CD4-positive, alpha-beta T cell (primary cell): ENCODE data around the gene STC2. TPM values are rescaled to one million over a fixed set of nuclear protein-coding genes. Genes with fewer than 3 reads are reported as not detected.

ENCODE experiments used
- ATAC-seq: fragments of 200-7000 bp; cut with Tn5 transposase; one replicate; pipeline ENCODE4 v1.10.0; 2022; ENCODE audit warnings: mild to moderate bottlenecking; ENCODE audit not compliant: poor library complexity
- CTCF ChIA-PET: fragments of 350-600 bp; sonication (Branson Sonifier 250); formaldehyde crosslinking; loops from one replicate; lab custom pipeline; 2021; ENCODE audit warnings: antibody characterized with exemption, inconsistent platforms; lab: Charles Lee
- POLR2A ChIA-PET: fragments of 350-600 bp; sonication (Branson Sonifier 250); formaldehyde crosslinking; loops from one replicate; lab custom pipeline; 2021; ENCODE audit warnings: antibody characterized with exemption, inconsistent platforms; lab: Charles Lee
- DNase-seq, 14 experiments: peaks; one replicate each; pipeline ENCODE4 v3.0.0-alpha.2; 2013 to 2020; ENCODE audit warnings: mixed read lengths in 2 of 14
- H3K27ac ChIP-seq, 2 donors: one replicate each; pipeline versions ENCODE4 v1.5.1 to v1.7.0; 2013; ENCODE audit warnings: low read length in 2 of 2, low read depth in 1 of 2, mild to moderate bottlenecking in 1 of 2
- H3K27me3 ChIP-seq, 2 experiments: 1 replicate in 1 of 2; 2 replicates in 1 of 2; pipeline versions ENCODE4 v1.6.1 to v1.7.0; 2013; ENCODE audit warnings: low read length in 2 of 2, control low read depth in 1 of 2, mild to moderate bottlenecking in 1 of 2, moderate library complexity in 1 of 2; ENCODE audit not compliant: insufficient read depth in 2 of 2, control insufficient read depth in 1 of 2
- H3K36me3 ChIP-seq: one replicate; pipeline ENCODE4 v1.6.1; 2013; ENCODE audit warnings: low read length, control low read depth; ENCODE audit not compliant: insufficient read depth
- H3K4me1 ChIP-seq: one replicate; pipeline ENCODE4 v1.6.1; 2013; ENCODE audit warnings: low read length, control low read depth; ENCODE audit not compliant: insufficient read depth
- H3K4me3 ChIP-seq: one replicate; pipeline ENCODE4 v1.5.1; 2013; ENCODE audit warnings: mild to moderate bottlenecking, low read length, moderate library complexity
- H3K9me3 ChIP-seq, 2 experiments: 1 replicate in 1 of 2; 2 replicates in 1 of 2; pipeline versions ENCODE4 v1.6.1 to v1.7.0; 2013; ENCODE audit warnings: low read length in 2 of 2, mild to moderate bottlenecking in 2 of 2, control low read depth in 1 of 2, moderate library complexity in 1 of 2; ENCODE audit not compliant: control insufficient read depth in 1 of 2, insufficient read depth in 1 of 2
- H3K27ac Mint-ChIP-seq: one replicate; pipeline ENCODE4 v1.8.0; 2020; ENCODE audit warnings: mixed read lengths
- H3K27me3 Mint-ChIP-seq: one replicate; pipeline ENCODE4 v1.8.0; 2021; ENCODE audit warnings: mixed read lengths
- H3K36me3 Mint-ChIP-seq: one replicate; pipeline ENCODE4 v1.8.0; 2021; ENCODE audit warnings: low read depth, mixed read lengths
- H3K4me1 Mint-ChIP-seq: one replicate; pipeline ENCODE4 v1.8.0; 2021; ENCODE audit warnings: low read depth, mixed read lengths
- H3K4me3 Mint-ChIP-seq: one replicate; pipeline ENCODE4 v1.8.0; 2020; ENCODE audit warnings: mild to moderate bottlenecking, mixed read lengths
- H3K9me3 Mint-ChIP-seq: one replicate; pipeline ENCODE4 v1.8.0; 2020; ENCODE audit warnings: mixed read lengths
- CTCF ChIP-seq: fragments of 200-600 bp; IDR thresholded peaks from one replicate; pipeline ENCODE4 v1.8.0; 2022; ENCODE audit warnings: antibody characterized with exemption, mild to moderate bottlenecking
- intact Hi-C, 2 experiments: fragments of 100-400 bp; cut with DNase I in 1 of 2; cut with micrococcal nuclease in 1 of 2; formaldehyde crosslinking; loops; one replicate each; pipeline versions ENCODE4 v1.15.1 to v1.9.0; 2023 to 2025; cut with DNase I, micrococcal nuclease
- total RNA-seq, 174 experiments: library from RNA in 2 of 174; stranded (reverse) in 2 of 174; gene quantifications; one replicate each; pipeline ENCODE4 v1.2.3 and lab custom pipeline; 2021 to 2026

STC2 gene
- total RNA-seq, 2 experiments from 2014 or later, result not detected

GRCh38 chr5:173317852-173318251 is 10.4 kb downstream of the STC2 start:
- H3K4me3 Mint-ChIP-seq, result no peak overlapping the region
- Histone ChIP-seq H3K36me3 (no peaks in the 10 kb centered on the region), H3K4me1 (no peaks in the 10 kb centered on the region), H3K27ac (no peak overlapping the region), H3K9me3 (peaks cover 0 to 5% of the 10 kb centered on the region in 2 experiments), H3K27me3 (peaks cover 7 to 26% of the 10 kb centered on the region in 2 experiments), H3K4me3 (no peak overlapping the region)
- ChIA-PET CTCF (no interaction called here), POLR2A (no interaction called here)
- no peak overlapping the region for H3K27ac Mint-ChIP-seq
- H3K27me3 Mint-ChIP-seq, result peaks cover 89% of the 10 kb centered on the region
- TF ChIP-seq CTCF, result no peak
- DNase-seq (no peak), ATAC-seq (no peak)
- no peaks in the 10 kb centered on the region for H3K9me3 Mint-ChIP-seq
- intact Hi-C loops, result no loop called here
- H3K36me3 Mint-ChIP-seq, result no peaks in the 10 kb centered on the region
- H3K4me1 Mint-ChIP-seq, result no peaks in the 10 kb centered on the region

GRCh38 chr5:173317091-173317730 is 11.0 kb downstream of the STC2 start:
- peaks cover 0 to 5% of the 10 kb centered on the region in 2 experiments for H3K9me3 ChIP-seq
- ChIA-PET POLR2A (no interaction called here), CTCF (no interaction called here)
- TF ChIP-seq CTCF, result no peak
- DNase-seq (no peak), ATAC-seq (no peak)
- no peak overlapping the region for H3K4me3 ChIP-seq
- H3K27me3 ChIP-seq, result peaks cover 11 to 32% of the 10 kb centered on the region in 2 experiments
- H3K27me3 Mint-ChIP-seq, result peaks cover 89% of the 10 kb centered on the region
- intact Hi-C loops, result no loop called here
- no peak overlapping the region for H3K4me3 Mint-ChIP-seq
- H3K4me1 Mint-ChIP-seq, result no peaks in the 10 kb centered on the region
- no peaks in the 10 kb centered on the region for H3K4me1 ChIP-seq
- H3K27ac ChIP-seq, result no peak overlapping the region
- no peaks in the 10 kb centered on the region for H3K36me3 Mint-ChIP-seq
- H3K9me3 Mint-ChIP-seq, result no peaks in the 10 kb centered on the region
- H3K27ac Mint-ChIP-seq, result no peak overlapping the region
- no peaks in the 10 kb centered on the region for H3K36me3 ChIP-seq

GRCh38 chr5:173316339-173317020 is 11.7 kb downstream of the STC2 start:
- H3K4me3 Mint-ChIP-seq, result no peak overlapping the region
- H3K4me3 ChIP-seq, result no peak overlapping the region
- peaks cover 0 to 5% of the 10 kb centered on the region in 2 experiments for H3K9me3 ChIP-seq
- H3K4me1 Mint-ChIP-seq, result no peaks in the 10 kb centered on the region
- intact Hi-C loops, result no loop called here
- peaks cover 11 to 37% of the 10 kb centered on the region in 2 experiments for H3K27me3 ChIP-seq
- no peaks in the 10 kb centered on the region for H3K9me3 Mint-ChIP-seq
- no peaks in the 10 kb centered on the region for H3K4me1 ChIP-seq
- H3K27ac Mint-ChIP-seq, result no peak overlapping the region
- ChIA-PET POLR2A (no interaction called here), CTCF (no interaction called here)
- no peak for TF ChIP-seq CTCF
- no peak overlapping the region for H3K27ac ChIP-seq
- ATAC-seq (no peak), DNase-seq (no peak)
- H3K27me3 Mint-ChIP-seq, result peaks cover 91% of the 10 kb centered on the region
- H3K36me3 ChIP-seq, result no peaks in the 10 kb centered on the region
- no peaks in the 10 kb centered on the region for H3K36me3 Mint-ChIP-seq
